ENCODE results near the gene C3orf18. TPM values are rescaled to one million over a fixed set of nuclear protein-coding genes. Genes with fewer than 3 reads are reported as not detected.

The C3orf18 gene
- total and polyA plus RNA-seq, 9 of the 15 experiments (the other 6 are each of a cell fraction or from before 2014, with no cell fraction given), result 0.01 to 2.3 (median 0.94) TPM

DNA sequence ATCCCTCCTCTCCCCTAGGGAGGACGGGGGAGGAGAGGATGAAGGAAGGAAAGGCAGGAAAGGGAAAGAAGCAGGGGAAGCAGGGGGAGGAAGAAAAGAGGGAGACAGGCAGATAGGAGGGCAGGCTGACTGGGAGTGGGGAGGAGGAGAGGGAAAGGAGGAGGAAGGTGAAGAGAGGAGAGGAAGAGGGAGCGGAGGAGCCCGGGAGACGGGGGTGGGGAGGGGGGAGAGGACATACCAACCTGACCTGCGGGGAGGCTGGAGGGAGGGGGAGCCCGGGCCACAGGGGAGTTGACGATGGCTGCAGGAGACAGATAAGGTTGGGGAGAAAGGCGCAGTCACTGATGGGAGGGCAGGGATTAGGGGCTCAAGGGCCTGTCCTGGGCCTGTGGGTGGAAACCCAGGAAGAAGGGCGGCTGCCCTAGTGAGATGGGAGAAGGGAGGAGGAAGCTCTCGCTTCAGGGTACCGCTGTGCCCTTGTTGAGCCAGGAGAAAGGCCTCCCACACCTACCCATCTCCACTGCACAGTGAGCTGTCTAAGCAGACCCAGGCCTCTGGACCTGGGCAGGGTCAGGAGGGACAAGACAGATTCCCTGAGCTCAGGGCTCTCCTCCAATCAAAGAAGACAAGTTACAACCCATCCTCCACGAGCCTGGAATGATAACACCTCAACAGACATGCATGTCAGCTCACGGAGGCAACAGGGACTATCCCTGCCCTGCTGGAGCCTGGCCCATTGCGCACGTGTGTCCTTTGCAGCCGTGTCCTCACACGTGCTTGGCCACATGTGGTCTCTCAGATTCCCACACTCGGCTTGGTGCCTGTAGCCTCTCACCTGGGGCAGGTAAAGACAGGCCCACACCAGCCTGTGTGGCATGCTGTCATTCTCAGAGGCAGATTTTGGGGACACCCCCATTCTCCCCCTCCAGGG lies 27.9 kb downstream of the C3orf18 start (continued):
- TF ChIP-seq TBL1XR1 (IDR thresholded peaks at IDR 0.05; ENCODE audit: low read length in 2 of 2) (no peak; a peak in 1 of 4 replicates), ZNF143 (CRISPR knock-in tag; IDR thresholded peaks at IDR 0.05) (no peak), MCM3 (IDR thresholded peaks at IDR 0.05) (no peak), NFYB (IDR thresholded peaks at IDR 0.05; ENCODE audit: extremely low read depth, insufficient read length) (no peak), SAFB2 (IDR thresholded peaks at IDR 0.05; ENCODE audit: borderline replicate concordance, low read depth, low read length, severe bottlenecking) (no peak), PML (IDR thresholded peaks at IDR 0.05; ENCODE audit: low read length) (peak; percentile 74), GABPB1 (CRISPR knock-in tag; IDR thresholded peaks at IDR 0.05) (no peak), WHSC1 (IDR thresholded peaks at IDR 0.05; ENCODE audit: low read length) (no peak), GTF2E2 (tag; IDR thresholded peaks at IDR 0.05) (no peak), ZNF3 (CRISPR knock-in tag; IDR thresholded peaks at IDR 0.05) (no peak), ZNF140 (CRISPR knock-in tag; IDR thresholded peaks at IDR 0.05) (no peak), SLC30A9 (CRISPR knock-in tag; IDR thresholded peaks at IDR 0.05) (no peak), TARDBP (IDR thresholded peaks at IDR 0.05) (no peak)
- TF ChIP-seq, protein P1, sequence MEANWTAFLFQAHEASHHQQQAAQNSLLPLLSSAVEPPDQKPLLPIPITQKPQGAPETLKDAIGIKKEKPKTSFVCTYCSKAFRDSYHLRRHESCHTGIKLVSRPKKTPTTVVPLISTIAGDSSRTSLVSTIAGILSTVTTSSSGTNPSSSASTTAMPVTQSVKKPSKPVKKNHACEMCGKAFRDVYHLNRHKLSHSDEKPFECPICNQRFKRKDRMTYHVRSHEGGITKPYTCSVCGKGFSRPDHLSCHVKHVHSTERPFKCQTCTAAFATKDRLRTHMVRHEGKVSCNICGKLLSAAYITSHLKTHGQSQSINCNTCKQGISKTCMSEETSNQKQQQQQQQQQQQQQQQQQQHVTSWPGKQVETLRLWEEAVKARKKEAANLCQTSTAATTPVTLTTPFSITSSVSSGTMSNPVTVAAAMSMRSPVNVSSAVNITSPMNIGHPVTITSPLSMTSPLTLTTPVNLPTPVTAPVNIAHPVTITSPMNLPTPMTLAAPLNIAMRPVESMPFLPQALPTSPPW (CRISPR knock-in tag; IDR thresholded peaks at IDR 0.05), result peak; percentile 98
- TF ChIP-seq, protein P2, sequence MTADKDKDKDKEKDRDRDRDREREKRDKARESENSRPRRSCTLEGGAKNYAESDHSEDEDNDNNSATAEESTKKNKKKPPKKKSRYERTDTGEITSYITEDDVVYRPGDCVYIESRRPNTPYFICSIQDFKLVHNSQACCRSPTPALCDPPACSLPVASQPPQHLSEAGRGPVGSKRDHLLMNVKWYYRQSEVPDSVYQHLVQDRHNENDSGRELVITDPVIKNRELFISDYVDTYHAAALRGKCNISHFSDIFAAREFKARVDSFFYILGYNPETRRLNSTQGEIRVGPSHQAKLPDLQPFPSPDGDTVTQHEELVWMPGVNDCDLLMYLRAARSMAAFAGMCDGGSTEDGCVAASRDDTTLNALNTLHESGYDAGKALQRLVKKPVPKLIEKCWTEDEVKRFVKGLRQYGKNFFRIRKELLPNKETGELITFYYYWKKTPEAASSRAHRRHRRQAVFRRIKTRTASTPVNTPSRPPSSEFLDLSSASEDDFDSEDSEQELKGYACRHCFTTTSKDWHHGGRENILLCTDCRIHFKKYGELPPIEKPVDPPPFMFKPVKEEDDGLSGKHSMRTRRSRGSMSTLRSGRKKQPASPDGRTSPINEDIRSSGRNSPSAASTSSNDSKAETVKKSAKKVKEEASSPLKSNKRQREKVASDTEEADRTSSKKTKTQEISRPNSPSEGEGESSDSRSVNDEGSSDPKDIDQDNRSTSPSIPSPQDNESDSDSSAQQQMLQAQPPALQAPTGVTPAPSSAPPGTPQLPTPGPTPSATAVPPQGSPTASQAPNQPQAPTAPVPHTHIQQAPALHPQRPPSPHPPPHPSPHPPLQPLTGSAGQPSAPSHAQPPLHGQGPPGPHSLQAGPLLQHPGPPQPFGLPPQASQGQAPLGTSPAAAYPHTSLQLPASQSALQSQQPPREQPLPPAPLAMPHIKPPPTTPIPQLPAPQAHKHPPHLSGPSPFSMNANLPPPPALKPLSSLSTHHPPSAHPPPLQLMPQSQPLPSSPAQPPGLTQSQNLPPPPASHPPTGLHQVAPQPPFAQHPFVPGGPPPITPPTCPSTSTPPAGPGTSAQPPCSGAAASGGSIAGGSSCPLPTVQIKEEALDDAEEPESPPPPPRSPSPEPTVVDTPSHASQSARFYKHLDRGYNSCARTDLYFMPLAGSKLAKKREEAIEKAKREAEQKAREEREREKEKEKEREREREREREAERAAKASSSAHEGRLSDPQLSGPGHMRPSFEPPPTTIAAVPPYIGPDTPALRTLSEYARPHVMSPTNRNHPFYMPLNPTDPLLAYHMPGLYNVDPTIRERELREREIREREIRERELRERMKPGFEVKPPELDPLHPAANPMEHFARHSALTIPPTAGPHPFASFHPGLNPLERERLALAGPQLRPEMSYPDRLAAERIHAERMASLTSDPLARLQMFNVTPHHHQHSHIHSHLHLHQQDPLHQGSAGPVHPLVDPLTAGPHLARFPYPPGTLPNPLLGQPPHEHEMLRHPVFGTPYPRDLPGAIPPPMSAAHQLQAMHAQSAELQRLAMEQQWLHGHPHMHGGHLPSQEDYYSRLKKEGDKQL (CRISPR knock-in tag; IDR thresholded peaks at IDR 0.05; ENCODE audit: borderline replicate concordance), result no peak
- TF ChIP-seq, protein P3, sequence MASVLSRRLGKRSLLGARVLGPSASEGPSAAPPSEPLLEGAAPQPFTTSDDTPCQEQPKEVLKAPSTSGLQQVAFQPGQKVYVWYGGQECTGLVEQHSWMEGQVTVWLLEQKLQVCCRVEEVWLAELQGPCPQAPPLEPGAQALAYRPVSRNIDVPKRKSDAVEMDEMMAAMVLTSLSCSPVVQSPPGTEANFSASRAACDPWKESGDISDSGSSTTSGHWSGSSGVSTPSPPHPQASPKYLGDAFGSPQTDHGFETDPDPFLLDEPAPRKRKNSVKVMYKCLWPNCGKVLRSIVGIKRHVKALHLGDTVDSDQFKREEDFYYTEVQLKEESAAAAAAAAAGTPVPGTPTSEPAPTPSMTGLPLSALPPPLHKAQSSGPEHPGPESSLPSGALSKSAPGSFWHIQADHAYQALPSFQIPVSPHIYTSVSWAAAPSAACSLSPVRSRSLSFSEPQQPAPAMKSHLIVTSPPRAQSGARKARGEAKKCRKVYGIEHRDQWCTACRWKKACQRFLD (CRISPR knock-in tag; IDR thresholded peaks at IDR 0.05), result no peak; the same call in 1 of the 2 replicates
- TF ChIP-seq, protein P4, sequence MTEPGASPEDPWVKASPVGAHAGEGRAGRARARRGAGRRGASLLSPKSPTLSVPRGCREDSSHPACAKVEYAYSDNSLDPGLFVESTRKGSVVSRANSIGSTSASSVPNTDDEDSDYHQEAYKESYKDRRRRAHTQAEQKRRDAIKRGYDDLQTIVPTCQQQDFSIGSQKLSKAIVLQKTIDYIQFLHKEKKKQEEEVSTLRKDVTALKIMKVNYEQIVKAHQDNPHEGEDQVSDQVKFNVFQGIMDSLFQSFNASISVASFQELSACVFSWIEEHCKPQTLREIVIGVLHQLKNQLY (CRISPR knock-in tag; conservative IDR thresholded peaks at IDR 0.05), result no peak
